Stimulated activated CD8-positive, alpha-beta memory T cell treated with anti-CD3 and anti-CD28 coated beads, Interleukin-15, amount 100 ng/mL, for 48 hours (primary cell): ENCODE results near the gene RAPGEF1.
"Not testable (repeated sequence)": the region's sequence is repeated elsewhere in the genome, so short reads cannot be mapped to it uniquely, and the experiment has no call there.

Experiments used
- DNase-seq, 2 donors: peaks; one replicate each; pipeline ENCODE4 v3.0.0-alpha.2; 2020; ENCODE audit warnings: low read depth in 2 of 2

The RAPGEF1 gene

GRCh38 chr9:131685753-131686706 lies 53.8 kb downstream of the RAPGEF1 start:
- DNase-seq, result no peak

GRCh38 chr9:131683094-131683493 lies 56.8 kb downstream of the RAPGEF1 start:
- DNase-seq, result not testable (repeated sequence)

GRCh38 chr9:131682261-131682660 lies 57.6 kb downstream of the RAPGEF1 start:
- no peak for DNase-seq

GRCh38 chr9:131681826-131682225 lies 58.0 kb downstream of the RAPGEF1 start:
- DNase-seq, result not testable (repeated sequence)

GRCh38 chr9:131681108-131681507 lies 58.8 kb downstream of the RAPGEF1 start:
- DNase-seq, result not testable (repeated sequence)

- DNase-seq, result no peak
Observed at GRCh38 chr9:131679261-131680020, 60.4 kb downstream of the RAPGEF1 start.

- DNase-seq, result peak; percentile 80 to 81
Observed at GRCh38 chr9:131678499-131679111, 61.3 kb downstream of the RAPGEF1 start.

- no peak for DNase-seq
Observed at GRCh38 chr9:131677444-131678180, 62.3 kb downstream of the RAPGEF1 start.

- DNase-seq, result no peak
Observed at GRCh38 chr9:131677049-131677443, 62.8 kb downstream of the RAPGEF1 start.

GRCh38 chr9:131676431-131676972 lies 63.4 kb downstream of the RAPGEF1 start:
- no peak for DNase-seq

GRCh38 chr9:131675437-131676022 lies 64.3 kb downstream of the RAPGEF1 start:
- DNase-seq, result no peak

GRCh38 chr9:131674425-131675421 lies 65.2 kb downstream of the RAPGEF1 start:
- DNase-seq, result no peak

- DNase-seq, result no peak
Observed at GRCh38 chr9:131673531-131673930, 66.3 kb downstream of the RAPGEF1 start.

- DNase-seq, result no peak
Observed at GRCh38 chr9:131673068-131673467, 66.8 kb downstream of the RAPGEF1 start.

- no peak for DNase-seq
Observed at GRCh38 chr9:131672451-131672850, 67.4 kb downstream of the RAPGEF1 start.

GRCh38 chr9:131671133-131671520 lies 68.7 kb downstream of the RAPGEF1 start:
- DNase-seq, result no peak

GRCh38 chr9:131670247-131671132 lies 69.4 kb downstream of the RAPGEF1 start:
- DNase-seq, result no peak
